Stimulated activated naive CD8-positive, alpha-beta T cell treated with anti-CD3 and anti-CD28 coated beads, Interleukin-15, Interleukin-2, amounts not matched to agents 100 U/mL and 50 U/mL, for 24 hours (primary cell): Measurements from ENCODE around the gene GJC2.
"Not testable (repeated sequence)": the region's sequence is repeated elsewhere in the genome, so short reads cannot be mapped to it uniquely, and the experiment has no call there.

Source experiments
- ATAC-seq: fragments of 150-1000 bp; cut with Tn5 transposase; one replicate; pipeline ENCODE4 v1.10.0; 2021
- DNase-seq: peaks from one replicate; pipeline ENCODE4 v3.0.0; 2021

The GJC2 gene

DNA sequence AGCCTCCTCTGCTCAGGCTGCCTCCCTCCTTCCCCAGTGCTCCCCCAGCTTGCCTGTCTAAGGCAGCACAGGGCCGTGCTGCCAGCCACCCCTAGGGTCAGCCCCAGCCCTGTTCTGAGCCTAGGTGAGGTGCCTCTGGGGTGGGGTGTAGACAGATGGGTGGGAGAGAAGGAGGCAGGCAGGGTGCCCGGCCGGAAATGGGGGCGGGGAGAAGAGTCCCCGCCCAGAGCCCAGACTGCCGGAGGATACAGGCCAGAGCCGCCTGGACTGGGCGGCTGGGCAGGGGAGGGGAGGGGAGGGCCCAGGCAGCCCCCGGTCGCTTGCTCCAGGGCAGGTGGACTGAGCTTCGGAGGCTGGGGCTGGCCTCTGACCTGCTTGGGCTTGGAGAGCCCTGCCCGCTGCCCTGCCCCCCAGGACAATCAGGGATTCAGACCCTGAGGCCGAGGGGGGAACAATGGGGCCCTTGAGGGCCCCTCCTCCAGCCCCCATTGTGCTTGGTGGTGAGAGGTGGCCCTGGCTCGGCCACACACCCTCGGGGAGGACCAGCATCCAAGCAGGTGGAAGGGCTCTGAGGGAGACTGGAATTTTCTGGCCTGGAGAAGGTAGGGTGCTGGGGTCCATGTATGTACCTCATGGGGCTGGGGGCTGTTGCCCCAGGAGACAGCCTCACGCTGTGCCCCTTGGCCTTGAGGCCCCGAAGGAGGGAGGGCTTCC lies at the start of gene GJC2:
GJC2 (plus strand) TSS at position 525 of the 714 bp plus-strand sequence. CDS start 7,829 bp downstream, outside the sequence.
- DNase-seq: no peak
- no peak for ATAC-seq

DNA sequence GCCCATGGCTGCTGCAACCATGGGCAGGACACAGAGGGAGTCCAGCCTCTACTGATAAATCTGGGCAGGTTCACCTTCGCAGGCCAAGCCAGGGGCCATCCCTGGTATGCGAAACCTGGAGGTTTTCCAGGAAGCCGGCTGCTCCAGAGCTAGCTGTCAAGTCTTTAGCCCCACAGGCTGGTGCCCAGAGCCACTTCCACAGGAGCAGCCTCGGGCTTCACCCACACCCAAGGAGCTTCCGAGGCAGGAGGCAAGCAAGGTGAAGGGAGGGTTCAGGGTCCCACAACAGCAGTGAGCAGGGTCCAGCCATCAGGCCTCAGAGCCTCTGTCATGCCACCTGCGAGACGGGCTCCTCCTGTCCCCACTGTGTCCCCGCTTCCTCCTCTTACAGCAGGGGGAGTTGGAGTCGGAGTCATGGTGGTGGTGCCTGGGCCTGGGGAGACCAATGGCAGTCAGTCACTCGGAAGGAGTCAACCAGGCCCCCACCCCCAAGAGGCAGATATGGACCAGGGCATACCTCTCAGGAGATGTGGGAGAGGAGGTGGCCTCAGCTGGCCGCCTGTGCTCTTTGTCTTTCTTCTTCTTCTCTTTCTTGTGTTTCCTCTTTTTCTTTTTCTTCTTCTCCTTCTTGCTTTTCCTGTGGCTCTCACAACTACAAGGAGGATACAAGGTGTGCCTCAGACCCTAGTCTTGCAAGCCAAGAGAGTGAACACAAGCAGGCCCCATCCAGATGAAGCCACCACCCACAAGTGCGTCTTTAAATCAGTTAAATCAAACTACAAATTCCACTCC lies 48.7 kb upstream of the GJC2 start:
- DNase-seq (peak; percentile 11), ATAC-seq (no peak)

DNA sequence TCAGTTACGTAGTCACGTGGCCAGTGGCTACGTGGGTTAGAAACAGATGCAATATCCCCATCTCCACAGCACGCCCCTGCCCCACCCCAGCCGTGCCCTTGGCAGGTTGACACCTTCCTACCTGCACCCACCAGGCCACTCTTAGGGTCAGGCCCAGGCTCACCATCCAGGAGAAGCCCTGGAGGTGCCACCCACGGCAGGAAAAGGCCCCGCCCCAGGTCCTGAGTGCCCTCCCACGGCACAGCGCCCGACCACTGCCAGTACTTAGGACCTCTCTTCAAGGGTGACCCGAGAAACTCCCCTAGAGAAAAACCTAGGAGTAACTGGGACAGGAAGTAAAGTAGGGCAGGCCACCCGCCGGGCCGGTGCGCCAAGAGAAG lies 48.1 kb upstream of the GJC2 start:
- ATAC-seq (no peak), DNase-seq (peak; percentile 22)

DNA sequence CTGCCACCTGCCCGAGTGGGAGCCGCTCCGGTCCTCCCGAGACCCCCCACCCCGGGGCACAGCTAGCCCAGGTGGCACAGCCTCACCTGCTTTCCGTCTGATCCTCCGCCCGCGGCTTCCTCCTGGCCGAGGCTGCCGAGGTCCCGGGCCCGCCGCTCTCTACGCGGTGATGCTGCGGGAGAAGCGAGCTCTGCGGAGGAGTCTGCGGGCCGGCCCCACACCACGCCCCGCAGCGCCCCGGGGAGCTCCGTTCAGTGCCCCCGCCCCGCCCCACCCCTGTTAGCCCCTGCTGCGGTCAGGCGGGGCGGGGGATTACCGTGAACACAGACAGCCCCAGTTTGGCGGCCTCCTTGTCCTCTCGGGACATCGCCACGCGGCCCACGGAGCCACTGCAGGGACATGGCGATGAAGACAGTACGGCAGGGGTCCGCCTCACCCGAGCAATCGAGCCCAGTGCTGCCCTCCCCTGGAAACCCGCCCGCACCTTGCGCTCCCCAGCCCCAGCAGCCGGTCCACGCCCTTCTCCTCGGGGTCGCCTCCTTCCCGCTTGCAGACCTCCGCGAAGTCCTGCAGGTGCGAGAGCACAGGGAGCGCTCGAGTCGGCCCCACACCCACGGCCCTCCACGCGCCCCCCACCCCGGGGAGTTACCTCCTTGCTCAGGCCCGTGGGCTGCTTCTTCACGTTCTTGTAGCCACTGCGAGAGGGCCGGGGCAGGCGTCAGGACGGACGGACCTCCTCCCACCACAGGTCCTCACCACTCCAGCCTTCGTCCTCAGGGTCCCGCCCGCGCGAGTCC lies 47.5 kb upstream of the GJC2 start:
- DNase-seq (peak; percentile 65), ATAC-seq (peak; percentile 42)

DNA sequence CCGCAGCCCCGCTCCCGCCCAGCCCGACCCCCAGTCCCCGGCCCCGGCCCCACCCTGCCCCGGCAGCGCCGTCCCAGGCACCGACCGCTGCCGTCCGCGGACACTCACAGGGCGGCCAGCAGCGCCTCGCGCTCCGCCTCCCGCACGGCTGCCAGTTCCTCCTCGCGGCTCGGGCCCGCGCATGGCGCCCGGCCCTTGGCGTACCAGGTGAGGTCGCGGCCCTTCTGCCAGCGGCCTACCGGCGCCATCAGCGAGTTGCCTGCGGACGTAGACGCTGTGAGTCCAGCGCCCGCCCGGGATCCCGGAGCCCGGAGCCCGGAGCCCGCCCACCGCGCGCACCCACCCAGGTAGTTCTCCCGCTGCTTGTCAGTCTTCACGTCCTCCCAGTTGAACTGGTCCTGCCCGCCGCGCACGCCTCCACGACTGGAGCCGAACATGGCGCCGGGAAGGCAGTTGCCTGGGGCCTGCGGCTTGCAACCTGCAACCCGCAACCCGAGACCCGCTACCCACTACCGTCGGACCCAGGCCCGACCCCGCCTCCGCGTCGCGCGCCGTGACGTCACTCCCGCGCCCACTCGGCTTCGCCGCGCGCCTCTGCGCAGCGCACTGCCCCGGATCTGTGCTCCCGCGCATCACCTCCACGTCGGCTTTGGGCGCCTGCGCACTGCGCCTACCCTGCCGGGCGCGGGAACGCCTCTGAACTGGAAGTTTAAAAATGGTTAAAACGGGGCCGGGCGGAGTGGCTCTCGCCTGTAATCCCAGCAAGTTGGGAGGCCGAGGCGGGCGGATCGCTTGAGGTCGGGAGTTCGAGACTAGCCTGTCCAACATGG lies 46.7 kb upstream of the GJC2 start, which contains the start of gene C1orf35:
C1orf35 (minus strand) TSS at position 535 of the 830 bp plus-strand sequence; CDS start at position 437, 98 bp downstream.
- ATAC-seq: peak; percentile 83

DNA sequence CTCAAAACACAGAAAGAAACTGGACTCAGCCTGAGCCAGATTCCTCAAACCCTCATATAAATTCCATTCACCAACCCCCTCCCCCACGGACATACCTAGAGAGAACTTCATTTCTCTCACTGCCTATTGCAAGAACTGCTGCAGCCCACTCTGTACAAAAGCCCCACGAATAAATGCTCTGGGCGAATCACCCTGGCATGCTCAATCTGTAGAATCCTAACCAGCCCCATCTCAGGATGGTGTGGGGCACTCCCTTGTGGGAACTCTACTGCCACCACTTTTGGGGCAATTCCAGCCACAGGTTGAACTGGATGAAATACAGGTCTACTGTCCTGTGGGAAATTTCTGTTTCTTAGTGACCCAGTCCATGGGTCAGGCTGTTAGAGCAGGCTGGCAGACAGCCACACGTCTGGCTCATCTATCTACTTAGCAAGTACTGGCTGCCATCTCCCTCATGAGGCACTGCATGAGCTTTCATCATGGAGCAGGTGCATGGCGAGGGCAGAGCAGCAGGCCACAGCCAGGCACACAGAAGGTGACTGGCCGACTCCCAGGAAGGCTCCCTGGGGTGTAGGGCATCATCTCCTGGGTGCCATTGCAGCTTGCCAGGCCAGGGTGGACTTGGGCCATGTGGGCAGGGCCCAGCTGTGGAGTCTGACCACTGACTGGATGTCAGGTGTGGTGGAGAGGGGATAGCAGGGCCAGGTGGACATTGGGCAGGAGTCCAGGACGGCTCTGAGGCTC lies 45.0 kb upstream of the GJC2 start:
- no peak for ATAC-seq
- peak; percentile 4 for DNase-seq

More for the DNA sequence above, 46.7 kb upstream of the GJC2 start, which contains the start of gene C1orf35:
- peak; percentile 97 for DNase-seq

DNA sequence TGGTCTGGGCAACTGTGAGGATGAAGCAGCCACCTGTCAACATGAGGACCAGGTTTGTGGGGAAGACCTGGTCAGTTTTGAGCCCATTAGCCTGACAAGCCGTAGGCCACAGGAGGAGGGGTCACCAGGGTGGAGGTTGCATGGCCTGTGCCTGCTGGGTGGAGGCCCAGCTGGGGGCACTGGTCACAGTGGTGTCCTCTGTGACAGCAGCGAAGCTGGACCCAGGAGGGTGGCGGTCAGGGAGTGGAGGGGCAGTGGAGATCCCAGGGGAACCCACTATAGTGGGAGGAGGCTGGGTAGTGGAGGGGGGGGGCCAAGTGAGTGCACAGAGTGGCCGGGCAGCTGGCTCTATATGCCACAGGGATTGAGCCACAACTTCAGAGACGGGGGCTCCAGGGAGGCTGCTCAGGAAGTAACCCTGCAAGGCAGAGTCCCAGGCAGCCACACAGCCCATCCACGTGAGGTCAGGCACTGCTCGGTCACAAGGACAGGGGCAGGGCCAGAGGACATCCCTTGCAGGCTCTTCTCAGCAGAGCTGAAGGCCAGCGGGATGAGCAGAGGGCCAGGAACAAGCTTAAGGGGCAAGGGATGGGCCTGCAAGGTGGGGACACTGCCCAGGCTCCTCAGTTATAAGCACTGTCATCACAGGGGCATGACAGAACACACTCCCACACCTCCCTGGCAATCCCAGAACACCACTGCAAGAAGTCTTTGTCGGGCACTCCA lies 44.3 kb upstream of the GJC2 start:
- DNase-seq (no peak), ATAC-seq (no peak)

DNA sequence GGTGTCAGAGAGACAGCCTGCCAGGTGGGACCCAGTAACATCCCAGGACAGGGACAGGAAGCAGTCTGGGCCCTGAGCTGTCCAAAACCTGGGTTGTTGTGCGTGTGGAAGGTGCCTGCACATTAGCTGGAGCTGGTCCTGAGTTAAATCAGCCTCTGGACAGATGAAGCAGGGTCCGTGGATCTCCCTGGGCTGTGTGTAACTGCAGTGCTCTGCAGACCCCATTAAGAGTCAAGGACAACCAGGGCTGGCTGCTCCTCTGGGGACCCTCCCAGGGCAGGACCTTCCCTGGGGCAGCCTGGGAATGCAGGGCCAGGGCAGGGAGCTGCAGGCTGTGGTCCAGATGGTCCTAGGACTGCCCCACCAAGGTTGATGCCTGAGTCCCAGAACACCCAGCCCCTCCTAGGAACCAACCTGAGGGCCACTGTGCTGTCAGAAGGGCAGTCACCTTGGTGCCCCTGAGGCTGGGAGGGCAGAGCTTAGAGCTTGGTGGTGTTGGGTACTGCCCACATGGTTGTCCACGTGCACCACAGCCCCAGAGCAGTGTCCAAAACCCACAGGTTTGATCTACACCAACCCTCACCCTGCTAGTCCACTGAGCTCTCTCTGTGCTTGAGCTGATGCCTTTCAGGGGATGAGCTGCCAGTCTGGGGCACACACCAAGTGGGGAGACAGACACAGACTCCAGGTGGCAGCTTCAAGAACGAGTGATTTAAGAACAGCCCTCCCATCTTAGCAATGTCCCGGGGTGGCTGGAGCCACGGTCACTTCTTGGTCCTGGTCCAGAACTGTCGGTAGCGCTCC lies 43.5 kb upstream of the GJC2 start:
- DNase-seq (no peak), ATAC-seq (no peak)

DNA sequence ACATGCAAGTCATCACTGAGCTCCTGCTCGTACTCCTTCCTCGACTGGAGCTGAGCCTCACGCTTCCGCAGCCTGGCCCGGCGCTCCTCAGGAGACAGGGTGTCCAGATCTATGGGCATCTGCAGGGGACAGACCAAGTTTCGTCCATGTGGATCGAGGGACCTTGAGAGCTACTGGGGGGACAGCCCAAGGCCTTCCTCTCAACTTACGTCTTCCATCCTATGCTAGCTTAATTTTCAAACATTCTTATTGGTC lies 43.0 kb upstream of the GJC2 start:
- ATAC-seq: no peak

DNA sequence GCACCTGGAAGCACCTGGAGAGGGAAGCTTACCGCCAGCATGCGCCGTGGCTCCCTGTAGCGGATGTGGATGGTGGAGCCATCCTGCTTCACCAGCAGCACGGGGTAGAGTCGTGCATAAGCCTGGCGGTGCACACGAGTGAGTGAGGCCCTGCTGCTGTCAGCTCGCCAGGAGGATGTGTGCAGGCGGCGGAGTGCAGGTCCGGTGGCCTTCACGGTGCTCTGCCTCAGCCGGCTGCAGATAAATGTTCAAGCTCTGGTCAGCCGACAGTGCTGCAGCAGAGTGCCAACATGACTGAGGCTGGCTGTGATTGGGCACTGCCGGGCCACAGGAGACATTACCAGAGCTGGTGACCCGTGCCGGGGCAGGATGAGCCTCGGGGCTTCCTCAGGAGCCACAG lies 42.1 kb upstream of the GJC2 start:
- ATAC-seq: no peak

More for the DNA sequence above, 43.0 kb upstream of the GJC2 start:
- no peak for DNase-seq

DNA sequence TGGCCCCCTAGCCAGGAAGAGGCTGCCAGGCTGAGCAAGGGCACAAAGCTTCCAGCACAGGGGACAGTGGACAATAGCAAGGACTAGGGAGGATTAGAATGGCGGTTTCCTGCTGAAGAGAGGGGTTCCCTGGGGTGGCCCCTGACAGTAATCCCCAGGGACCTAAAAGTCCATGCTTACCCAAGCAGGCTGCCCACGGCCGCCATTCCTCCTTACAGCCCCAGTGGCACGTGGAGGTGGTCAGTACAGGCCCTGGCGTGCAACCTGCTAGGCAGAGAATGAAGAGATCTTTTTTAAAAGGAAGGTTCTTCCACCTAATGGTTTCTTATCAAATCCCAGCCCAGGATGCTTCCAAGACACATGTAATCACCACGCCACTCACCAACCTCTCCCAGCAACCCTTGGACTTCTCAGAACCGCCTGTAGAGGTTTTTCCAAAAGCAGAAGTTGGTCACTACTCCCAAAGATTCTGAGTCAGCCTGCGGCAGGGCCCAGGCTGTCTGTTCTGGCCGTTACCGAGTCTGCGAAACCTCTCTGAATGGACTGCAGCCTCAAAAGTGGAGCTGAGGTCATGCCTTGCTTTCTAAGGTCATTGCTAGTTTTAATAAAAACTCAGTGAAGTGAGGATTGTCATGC lies 41.6 kb upstream of the GJC2 start:
- ATAC-seq (no peak), DNase-seq (no peak)

More for the DNA sequence above, 42.1 kb upstream of the GJC2 start:
- DNase-seq: no peak

DNA sequence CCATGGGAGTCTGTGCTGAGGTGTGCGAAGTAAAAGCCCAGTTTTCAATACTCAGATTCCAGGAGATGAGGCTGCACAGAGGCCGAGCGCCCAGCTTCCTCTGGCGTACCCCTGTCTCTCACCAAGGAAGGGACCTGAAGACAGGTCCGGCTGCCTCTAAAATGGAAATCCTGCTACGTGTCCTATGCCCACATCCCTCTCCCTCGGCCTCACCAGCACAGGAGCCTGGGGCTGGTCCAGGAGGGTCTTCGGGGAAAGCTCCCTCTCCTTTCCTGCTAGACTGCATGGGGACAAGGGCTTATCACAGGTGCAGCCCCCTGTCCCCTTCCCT lies 41.0 kb upstream of the GJC2 start:
- DNase-seq (no peak), ATAC-seq (no peak)

DNA sequence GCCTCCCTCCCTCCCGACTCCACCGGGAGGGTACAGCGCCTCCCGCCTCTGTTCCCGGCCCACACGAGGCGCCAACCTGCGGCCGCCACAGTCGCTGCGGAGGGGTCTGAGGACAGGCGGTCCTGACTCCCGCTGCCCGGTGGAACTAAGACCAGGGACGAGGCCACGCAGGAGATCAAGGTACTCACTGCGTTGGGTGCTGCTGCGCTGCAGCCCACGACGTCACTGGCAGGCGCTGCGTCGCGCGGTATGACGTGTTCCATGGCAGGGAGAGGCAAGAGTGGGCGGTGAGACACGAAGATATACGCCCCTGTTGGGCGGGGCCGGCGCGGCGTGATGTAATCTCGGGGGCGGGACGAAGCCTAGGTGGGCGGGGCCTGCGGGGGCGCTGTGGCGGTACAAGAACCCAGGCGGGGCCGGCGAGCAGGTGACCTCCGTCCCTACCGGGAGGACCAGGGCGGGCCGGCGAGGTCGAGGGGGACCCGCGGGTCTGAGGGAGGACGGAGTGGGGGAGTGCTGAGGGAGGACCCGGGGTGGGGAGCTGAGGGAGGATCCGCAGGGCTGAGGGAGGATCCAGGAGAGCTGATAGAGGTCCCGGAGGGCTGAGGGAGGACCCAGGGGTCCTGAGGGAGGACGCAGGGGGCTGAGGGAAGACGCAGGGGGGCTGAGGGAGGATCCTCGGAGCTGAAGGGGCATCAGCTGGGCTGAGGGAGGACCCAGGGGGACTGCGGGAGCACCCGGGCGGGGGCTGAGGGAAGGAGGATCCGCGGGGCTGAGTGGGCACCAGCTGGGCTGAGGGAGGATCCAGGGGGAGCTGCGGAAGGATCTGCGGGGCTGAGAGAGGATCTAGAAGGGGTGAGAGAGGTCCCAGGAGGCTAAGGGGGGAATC lies 40.4 kb upstream of the GJC2 start, which contains the start of gene MRPL55:
MRPL55 (minus strand) TSS at position 227 of the 889 bp plus-strand sequence. CDS start 1,039 bp downstream, outside the sequence.
- ATAC-seq: peak; percentile 93
- DNase-seq: peak; percentile 99

DNA sequence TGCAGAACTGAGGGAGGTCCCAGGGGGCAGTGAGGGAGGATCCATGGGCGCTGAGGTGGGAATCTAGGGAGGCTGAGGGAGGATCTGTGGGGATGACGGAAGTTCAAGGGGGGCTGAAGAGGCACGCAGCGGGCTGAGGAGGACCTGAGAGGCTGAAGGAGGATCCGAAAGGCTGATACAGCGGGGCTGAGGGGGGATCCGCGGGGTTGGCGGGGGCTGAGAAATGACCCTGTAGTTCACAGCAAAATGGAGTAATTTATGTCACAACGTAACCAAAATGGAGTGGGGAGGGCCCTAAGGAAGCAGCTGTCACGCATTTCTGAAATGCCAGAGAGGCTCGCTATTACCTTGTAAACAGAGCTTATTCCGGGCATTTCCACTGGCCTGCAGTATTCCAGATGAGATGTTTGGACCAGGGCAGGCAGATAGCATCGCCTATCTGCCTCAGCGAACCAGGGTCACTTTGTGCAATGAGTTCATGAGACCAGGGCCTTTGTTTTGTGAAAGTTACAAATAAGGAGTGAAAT lies 39.7 kb upstream of the GJC2 start:
- ATAC-seq (no peak), DNase-seq (no peak)

DNA sequence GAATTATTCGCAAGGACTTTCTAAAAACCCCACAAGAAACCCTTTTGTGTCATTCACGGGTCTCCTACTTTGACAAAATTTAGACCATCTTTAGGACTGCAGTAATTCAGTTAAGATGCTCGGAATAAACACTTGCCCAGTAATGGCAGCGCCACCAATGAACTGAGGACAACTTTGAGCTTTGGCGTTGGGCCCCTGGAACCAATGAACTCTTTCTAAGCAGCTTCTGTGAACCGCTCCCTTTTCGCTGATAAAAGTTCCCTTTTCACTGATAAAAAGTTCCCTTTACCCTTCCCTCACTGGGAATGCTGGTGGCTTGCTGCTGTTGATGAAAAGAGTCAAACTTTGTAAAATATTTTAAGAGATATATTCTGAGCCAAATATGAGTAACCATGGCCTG lies 39.2 kb upstream of the GJC2 start:
- no peak for DNase-seq
- no peak for ATAC-seq

DNA sequence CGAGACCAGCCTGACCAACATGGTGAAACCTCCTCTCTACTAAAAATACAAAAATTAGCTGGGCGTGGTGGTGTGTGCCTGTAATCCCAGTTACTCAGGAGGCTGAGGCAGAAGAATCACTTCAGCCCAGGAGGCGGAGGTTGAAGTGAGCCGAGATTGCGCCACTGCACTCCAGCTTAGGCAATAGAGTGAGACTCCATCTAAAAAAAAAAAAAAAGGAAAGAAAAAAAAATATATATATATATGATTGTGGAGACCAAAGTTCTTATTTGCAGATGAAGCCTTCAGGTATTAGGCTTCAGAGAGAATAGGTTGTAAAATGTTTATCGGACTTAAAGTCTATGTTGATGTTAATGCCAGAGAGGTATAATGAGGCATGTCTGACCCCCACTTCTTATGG lies 38.4 kb upstream of the GJC2 start:
- ATAC-seq, DNase-seq: not testable (repeated sequence)

DNA sequence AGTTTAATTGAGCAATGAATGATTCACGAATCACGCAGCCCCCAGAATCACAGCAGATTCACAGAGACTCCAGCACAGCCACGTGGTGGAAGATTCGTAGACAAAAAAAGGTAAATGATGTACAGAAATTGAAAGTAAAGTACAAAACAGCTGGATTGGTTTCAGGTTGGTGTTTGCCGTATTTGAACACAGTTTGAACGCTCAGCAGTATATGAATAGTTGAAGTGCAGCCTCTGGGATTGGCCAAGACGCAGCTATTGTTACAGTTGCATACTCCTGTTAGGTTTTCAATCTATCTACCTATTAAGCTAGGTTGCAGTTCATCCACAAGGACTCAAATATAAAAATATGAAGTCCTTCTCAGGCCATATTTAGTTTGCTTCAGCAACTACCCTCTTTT lies 37.6 kb upstream of the GJC2 start:
- DNase-seq (no peak), ATAC-seq (no peak)

DNA sequence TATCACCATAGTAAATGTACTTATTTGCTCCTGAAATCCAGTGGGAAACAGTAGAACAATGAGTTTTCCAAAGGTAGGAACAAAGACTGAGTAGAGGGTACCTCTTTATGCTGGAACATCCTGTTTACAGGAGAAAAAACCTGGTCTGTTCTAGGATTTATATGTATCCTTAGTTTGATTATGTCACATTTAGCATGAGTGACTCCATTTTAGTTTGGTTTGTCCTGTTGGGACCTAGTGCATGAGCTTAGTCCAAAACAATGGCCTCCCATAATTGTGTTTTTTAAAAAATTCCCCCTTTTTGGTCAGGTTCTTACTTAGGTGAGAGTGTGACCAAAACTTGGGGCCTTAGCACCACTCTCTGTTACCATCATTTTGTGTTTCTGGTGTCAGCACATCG lies 37.1 kb upstream of the GJC2 start:
- DNase-seq (no peak), ATAC-seq (no peak)
